K562 (cell line): ENCODE results near the gene ACBD4. TPM values are rescaled to one million over a fixed set of nuclear protein-coding genes. Genes with fewer than 3 reads are reported as not detected.

Source experiments
- BCOR ChIP-seq: fragments of 450-650 bp; IDR thresholded peaks from 2 replicates; pipeline ENCODE4 v1.6.1; 2016
- CTCFL ChIP-seq: IDR thresholded peaks from 2 replicates; pipeline ENCODE4 v1.6.1; 2011; ENCODE audit warnings: borderline replicate concordance, low read depth, mild to moderate bottlenecking, moderate library complexity, low read length; ENCODE audit not compliant: insufficient read depth, poor library complexity, severe bottlenecking
- E2F6 ChIP-seq, 2 experiments: IDR thresholded peaks; 2 replicates each; pipeline ENCODE4 v1.6.1; 2011; ENCODE audit warnings: borderline replicate concordance in 1 of 2, control low read depth in 1 of 2, low read depth in 1 of 2, low read length in 1 of 2, mild to moderate bottlenecking in 1 of 2, mixed read lengths in 1 of 2, moderate library complexity in 1 of 2; ENCODE audit not compliant: insufficient read depth in 1 of 2, insufficient read length in 1 of 2, poor library complexity in 1 of 2, severe bottlenecking in 1 of 2; ENCODE audit errors: extremely low read depth in 1 of 2
- HNRNPL ChIP-seq: fragments of 200-400 bp; formaldehyde crosslinking; IDR thresholded peaks from 2 replicates; pipeline ENCODE4 v1.6.1; 2017; ENCODE audit warnings: low read depth, mild to moderate bottlenecking, low read length
- HNRNPUL1 ChIP-seq: fragments of 200-400 bp; formaldehyde crosslinking; IDR thresholded peaks from 2 replicates; pipeline ENCODE4 v1.6.1; 2017; ENCODE audit warnings: low read length
- JUNB ChIP-seq: fragments of 450-650 bp; formaldehyde crosslinking; conservative IDR thresholded peaks from 2 replicates; pipeline ENCODE4 v1.4.0; 2020; ENCODE audit warnings: mild to moderate bottlenecking
- KDM5B ChIP-seq: fragments of 200-600 bp; sonication (generic); IDR thresholded peaks from 2 replicates; pipeline ENCODE4 v1.6.1; 2012; ENCODE audit warnings: low read depth, mild to moderate bottlenecking, moderate library complexity, low read length, control low read depth, inconsistent platforms; ENCODE audit not compliant: insufficient replicate concordance
- MXD1 ChIP-seq: fragments of 250-450 bp; sonication (Bioruptor Pico); IDR thresholded peaks from 2 replicates; pipeline ENCODE4 v1.8.0; 2021; ENCODE audit warnings: borderline replicate concordance, mild to moderate bottlenecking, moderate library complexity; ENCODE audit not compliant: poor library complexity, severe bottlenecking
- MYC ChIP-seq, 2 experiments: fragments of 250-450 bp in 1 of 2; sonication (Bioruptor Pico) in 1 of 2; IDR thresholded peaks; 2 replicates each; pipeline versions ENCODE4 v1.5.1 to v1.6.1; 2012 to 2021; ENCODE audit warnings: low read depth in 2 of 2, borderline replicate concordance in 1 of 2, improper control_type of control experiment in 1 of 2, low read length in 1 of 2, mild to moderate bottlenecking in 1 of 2, moderate library complexity in 1 of 2
- POLR2G ChIP-seq: fragments of 200-400 bp; formaldehyde crosslinking; IDR thresholded peaks from 2 replicates; pipeline ENCODE4 v1.6.1; 2017; ENCODE audit warnings: low read depth, mild to moderate bottlenecking, antibody characterized with exemption, low read length, moderate library complexity
- SNRNP70 ChIP-seq: fragments of 200-400 bp; formaldehyde crosslinking; optimal IDR thresholded peaks from 2 replicates; pipeline ENCODE3; 2017; ENCODE audit warnings: low read depth, low read length
- THAP12 ChIP-seq: fragments of 250-450 bp; sonication (Bioruptor Pico); IDR thresholded peaks from 2 replicates; pipeline ENCODE4 v1.9.0; 2021; ENCODE audit warnings: mild to moderate bottlenecking, inconsistent platforms
- ZC3H4 ChIP-seq: sonication (generic); formaldehyde crosslinking; IDR thresholded peaks from 2 replicates; pipeline ENCODE4 v1.9.0; 2021; ENCODE audit warnings: missing genetic modification reagents, borderline replicate concordance
- ZNF217 ChIP-seq: sonication (generic); formaldehyde crosslinking; IDR thresholded peaks from 2 replicates; pipeline ENCODE4 v1.8.0; 2022; ENCODE audit warnings: mild to moderate bottlenecking, missing genetic modification reagents
- ZNF239 ChIP-seq: fragments of 250-450 bp; sonication (Bioruptor Pico); IDR thresholded peaks from 2 replicates; pipeline ENCODE4 v1.4.0; 2020; ENCODE audit warnings: mild to moderate bottlenecking
- ZNF253 ChIP-seq: fragments of 250-450 bp; sonication (Bioruptor Pico); conservative IDR thresholded peaks from 2 replicates; pipeline ENCODE4 v1.6.1; 2021; ENCODE audit warnings: mild to moderate bottlenecking
- ZNF740 ChIP-seq, 3 experiments: fragments of 200-800 bp in 1 of 3; sonication (Bioruptor generic) in 1 of 3; sonication (generic) in 1 of 3; formaldehyde crosslinking in 1 of 3; IDR thresholded peaks; 2 replicates each; pipeline versions ENCODE4 v1.6.1 to v1.8.0; 2016 to 2022; ENCODE audit warnings: mild to moderate bottlenecking in 2 of 3, missing compliant biosample characterization in 2 of 3, missing genetic modification characterization in 2 of 3, missing genetic modification reagents in 1 of 3
- ZNF76 ChIP-seq: fragments of 250-450 bp; sonication (Bioruptor Pico); IDR thresholded peaks from 2 replicates; pipeline ENCODE4 v1.4.0; 2020; ENCODE audit warnings: mild to moderate bottlenecking, moderate library complexity, borderline replicate concordance
- polyA plus RNA-seq, 8 experiments: library from polyadenylated mRNA; depleted of rRNA in 4 of 8; stranded (reverse) in 5 of 8; unstranded in 3 of 8; fragments of >200 nt; fragmentation: Nextera tagmentation in 2 of 8; fragmentation: Illumina TruSeq in 1 of 8; extraction: Ambion mirVana in 2 of 8; extraction: Trizol in 1 of 8; gene quantifications; 2 replicates each; pipeline versions ENCODE4 v1.2.1 to v1.2.3, GENCODE V29; 2011 to 2014; ENCODE audit warnings: inconsistent platforms in 1 of 8, missing spikeins in 1 of 8
- total RNA-seq, 7 experiments: library from RNA; depleted of rRNA in 6 of 7; stranded (reverse); fragments of >200 nt in 6 of 7; fragmentation: Illumina TruSeq in 2 of 7; extraction: Trizol in 2 of 7; gene quantifications; 2 replicates each; pipeline versions ENCODE4 v1.2.1 to v1.2.3, GENCODE V29; 2011 to 2021; ENCODE audit warnings: low replicate concordance in 1 of 7

ACBD4 gene
- total and polyA plus RNA-seq, 9 of the 15 experiments (the other 6 are each of a cell fraction or from before 2014, with no cell fraction given), result 0.14 to 6.9 (median 4.6) TPM

- peak; percentile 8 for TF ChIP-seq CTCFL
- peak; percentile 73 for TF ChIP-seq ZNF740 (CRISPR knock-in tag; IDR thresholded peaks at IDR 0.05)
- no peak for TF ChIP-seq ZNF740 (tag; IDR thresholded peaks at IDR 0.05)
- peak; percentile 67; the same call in 1 of the 2 replicates for TF ChIP-seq THAP12 (CRISPR knock-in tag)
- no peak for TF ChIP-seq HNRNPUL1
- TF ChIP-seq BCOR, result no peak
- TF ChIP-seq ZC3H4 (CRISPR knock-in tag), result 0 out of 2 replicates have a peak, but pooled peaks have one; percentile 1
- TF ChIP-seq KDM5B, result no peak
- no peak for TF ChIP-seq ZNF217 (CRISPR knock-in tag)
- no peak for TF ChIP-seq ZNF76
- no peak for TF ChIP-seq ZNF253
- no peak for TF ChIP-seq SNRNP70
- TF ChIP-seq JUNB (CRISPR knock-in tag), result no peak
- TF ChIP-seq E2F6 (IDR thresholded peaks at IDR 0.05; ENCODE audit: borderline replicate concordance in 1 of 2, extremely low read depth in 1 of 2, insufficient read depth in 1 of 2, insufficient read length in 1 of 2, low read depth in 1 of 2, low read length in 1 of 2, poor library complexity in 1 of 2, severe bottlenecking in 1 of 2), result peak; percentile 13 to 23
- peak; percentile 20; the same call in 1 of the 2 replicates for TF ChIP-seq MYC (IDR thresholded peaks at IDR 0.05; ENCODE audit: low read depth, low read length)
- TF ChIP-seq MYC (CRISPR knock-in tag; IDR thresholded peaks at IDR 0.05; ENCODE audit: borderline replicate concordance, low read depth), result no peak
- no peak for TF ChIP-seq ZNF239 (CRISPR knock-in tag)
- peak; percentile 78 for TF ChIP-seq POLR2G
- TF ChIP-seq HNRNPL, result no peak
- no peak for TF ChIP-seq MXD1 (CRISPR knock-in tag)
Measured at GRCh38 chr17:45149037-45149668, 13.7 kb downstream of the ACBD4 start (continued).
